Fibroblast of skin of abdomen (primary cell): ENCODE results near the gene SOBP.
"Not testable (repeated sequence)": the region's sequence is repeated elsewhere in the genome, so short reads cannot be mapped to it uniquely, and the experiment has no call there.

Experiments used
- DNase-seq: peaks from one replicate; pipeline ENCODE4 v3.0.0-alpha.2; 2013

SOBP gene

DNA sequence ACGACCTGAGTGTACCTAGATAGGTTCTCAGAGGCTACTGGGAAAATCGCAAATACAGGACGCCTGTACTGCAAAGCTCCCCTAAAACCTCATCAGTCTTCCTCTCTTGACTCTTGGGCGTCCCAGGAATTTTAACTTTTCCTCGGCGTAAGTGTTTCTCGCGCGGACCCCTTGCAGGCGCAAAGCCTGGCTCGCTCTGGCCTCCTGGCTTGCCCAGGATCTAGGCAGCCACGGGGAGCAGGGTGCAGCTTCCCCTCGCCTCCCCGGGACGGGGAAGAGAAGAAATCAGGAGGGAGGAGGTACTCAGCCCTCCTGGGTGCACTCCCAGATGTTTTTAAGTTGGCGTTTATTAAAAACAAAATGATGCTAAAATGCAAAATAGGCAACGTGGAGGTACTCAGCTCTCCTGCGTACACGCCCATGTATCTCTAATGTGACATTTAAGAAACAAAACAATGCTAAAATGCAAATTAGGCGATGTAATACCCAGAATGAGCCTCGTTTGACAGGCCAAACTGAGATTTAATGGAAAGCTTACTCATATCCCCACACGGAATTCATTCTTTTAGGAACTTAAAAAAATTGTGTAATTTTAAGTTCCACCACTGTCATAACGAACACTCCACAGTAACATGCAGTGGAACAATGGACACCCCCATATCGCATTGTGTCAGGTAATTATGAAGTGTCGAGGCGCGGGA is 1.6 kb upstream of the SOBP start:
- no peak for DNase-seq

DNA sequence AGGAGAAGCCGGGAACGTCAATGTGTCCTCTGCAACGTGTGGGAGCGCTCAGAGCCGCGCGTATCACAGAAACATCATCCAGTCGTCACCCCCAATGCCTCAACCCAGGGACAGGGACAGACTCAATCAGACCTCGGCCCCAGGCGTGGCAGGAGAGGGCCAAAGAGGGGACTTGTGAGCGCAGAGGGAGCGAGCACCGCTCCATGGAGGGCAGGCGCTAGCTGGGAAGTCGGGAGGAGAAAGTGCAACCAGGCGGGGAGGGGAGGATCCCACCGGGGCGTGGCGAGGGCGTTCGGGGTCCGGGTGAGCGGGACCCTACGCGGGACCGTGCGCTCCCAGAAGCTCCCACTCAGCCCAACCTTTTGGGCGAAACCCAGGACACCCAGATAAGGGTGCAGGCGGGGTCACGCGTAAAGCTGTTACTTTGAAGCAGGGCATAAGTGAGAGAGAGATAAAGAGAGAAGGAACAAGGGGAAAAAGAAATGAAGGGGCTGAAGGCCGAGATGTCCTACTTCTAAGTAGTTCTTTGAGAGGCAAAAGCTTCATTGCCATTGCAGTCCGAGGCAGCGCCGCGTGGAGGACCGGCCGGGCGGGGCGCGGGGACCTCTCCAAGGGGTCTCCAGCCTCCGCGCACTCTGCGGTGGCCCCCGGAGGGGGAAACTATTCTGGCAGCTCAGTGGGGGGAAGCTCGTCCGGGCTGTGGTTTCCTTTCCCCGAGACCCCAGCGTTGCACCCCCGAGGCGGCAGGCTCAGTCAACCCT is 862 bp upstream of the SOBP start:
- peak; percentile 16 for DNase-seq

DNA sequence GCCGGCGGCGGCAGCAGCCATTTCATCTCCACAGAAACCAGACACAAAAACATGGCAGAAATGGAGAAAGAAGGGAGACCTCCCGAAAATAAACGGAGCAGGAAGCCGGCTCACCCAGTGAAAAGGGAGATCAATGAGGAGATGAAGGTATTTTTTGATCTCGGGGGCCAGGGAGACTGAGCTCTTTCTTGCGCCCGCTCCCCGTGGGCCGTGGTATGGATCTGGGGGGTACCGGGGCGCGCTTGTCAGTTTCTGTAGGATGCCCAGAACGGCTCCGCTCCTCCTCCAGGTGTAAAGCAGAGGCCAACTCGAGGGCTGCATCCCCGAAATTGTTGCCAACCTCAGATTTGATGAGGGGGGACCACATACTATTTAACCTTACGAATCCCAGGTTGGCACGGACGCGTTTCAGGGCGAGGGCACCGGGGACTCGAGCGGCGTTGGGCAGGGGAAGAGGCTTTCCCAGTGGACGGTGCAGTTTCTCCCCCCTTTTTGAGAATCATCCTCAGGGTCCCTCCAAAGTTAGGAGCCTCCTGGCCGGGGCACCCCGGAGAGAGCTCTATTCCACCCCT is 735 bp downstream of the SOBP start:
- no peak for DNase-seq

DNA sequence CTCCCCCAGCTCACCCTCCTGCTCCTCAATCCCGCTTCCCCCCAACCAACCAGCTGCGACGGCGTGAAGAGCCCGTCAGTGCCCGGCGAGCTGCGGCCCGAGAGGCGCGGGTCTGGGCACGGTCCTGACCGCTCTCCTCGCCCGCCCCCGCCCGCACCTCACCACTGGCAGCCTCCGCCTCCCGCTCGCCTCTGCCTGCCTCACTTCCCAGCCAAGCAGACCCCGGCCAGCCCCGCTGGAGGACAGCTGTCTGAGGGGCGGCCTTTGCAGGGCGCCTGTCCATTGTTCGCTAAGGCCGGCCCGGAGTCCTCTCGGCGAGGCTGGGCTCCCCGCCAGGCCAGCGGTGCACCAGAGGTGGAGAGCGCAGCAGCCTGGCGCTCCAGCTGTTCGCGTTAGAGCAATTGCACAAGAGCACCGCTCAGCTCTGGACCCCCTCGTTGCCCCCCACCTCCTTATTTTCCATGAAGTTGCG is 1.3 kb downstream of the SOBP start:
- DNase-seq: peak; percentile 17

DNA sequence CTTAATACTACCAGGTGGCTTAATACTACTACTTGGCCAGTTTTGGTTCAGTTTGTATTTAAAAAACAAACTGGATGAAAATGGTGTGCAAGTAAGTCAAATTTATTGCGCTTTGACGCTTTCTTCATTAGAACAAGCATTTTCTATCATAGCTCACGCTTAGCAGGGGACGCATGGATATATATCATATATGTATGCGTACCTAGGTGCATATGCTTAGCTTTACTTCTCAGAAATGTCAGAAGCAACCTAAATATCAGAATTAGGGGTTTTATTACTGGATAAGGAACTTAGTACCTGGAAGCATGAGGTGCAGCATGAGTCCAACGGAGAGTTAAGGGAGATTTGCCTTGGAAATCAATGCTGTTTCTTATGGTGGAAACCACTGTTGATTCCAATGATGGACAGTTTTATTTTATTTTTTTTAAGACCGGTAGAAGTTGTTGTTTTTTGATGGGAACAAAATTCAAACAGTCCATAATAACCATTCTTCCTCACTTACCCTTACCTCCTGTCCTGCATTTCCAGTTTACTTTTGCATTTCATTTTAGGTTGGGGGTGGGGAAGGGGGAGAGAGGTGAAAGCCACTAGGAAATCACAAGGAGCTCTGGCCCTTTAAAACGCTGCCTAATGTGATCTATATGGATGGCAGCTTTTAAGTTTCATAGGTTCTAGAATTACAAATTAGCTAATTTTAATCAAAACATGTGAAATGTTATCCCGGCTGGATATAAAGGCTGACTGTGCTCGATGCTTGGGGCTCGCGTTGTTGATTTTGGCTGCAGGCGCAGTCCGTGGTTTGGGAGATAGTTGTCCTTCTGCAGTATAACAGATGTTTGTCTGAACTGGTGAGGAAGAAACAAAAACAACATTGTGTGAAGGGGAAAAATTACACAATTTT is 2.1 kb downstream of the SOBP start:
- DNase-seq: peak; percentile 55

GRCh38 chr6:107493158-107494057 is 3.5 kb downstream of the SOBP start:
- DNase-seq: no peak

GRCh38 chr6:107495196-107495643 is 5.3 kb downstream of the SOBP start:
- DNase-seq: peak; percentile 24

DNA sequence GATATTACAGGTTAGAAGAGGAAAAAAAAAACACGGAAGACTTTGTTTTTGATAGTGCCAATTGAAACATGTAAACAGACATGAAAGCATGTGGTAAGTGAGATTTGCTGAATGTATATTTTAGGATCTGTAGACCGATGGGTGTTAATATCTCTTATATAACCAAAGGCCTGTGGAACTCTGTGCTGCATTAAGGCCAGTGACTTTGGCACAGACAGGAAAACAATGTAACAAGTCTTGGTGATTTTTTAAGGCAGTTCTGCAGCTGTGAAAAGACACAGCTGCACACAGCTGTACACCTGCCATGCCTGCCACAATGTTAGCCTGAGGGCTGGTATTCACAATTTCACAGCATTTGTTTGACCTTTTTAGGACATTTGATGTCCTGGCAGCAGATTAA is 6.1 kb downstream of the SOBP start:
- no peak for DNase-seq

DNA sequence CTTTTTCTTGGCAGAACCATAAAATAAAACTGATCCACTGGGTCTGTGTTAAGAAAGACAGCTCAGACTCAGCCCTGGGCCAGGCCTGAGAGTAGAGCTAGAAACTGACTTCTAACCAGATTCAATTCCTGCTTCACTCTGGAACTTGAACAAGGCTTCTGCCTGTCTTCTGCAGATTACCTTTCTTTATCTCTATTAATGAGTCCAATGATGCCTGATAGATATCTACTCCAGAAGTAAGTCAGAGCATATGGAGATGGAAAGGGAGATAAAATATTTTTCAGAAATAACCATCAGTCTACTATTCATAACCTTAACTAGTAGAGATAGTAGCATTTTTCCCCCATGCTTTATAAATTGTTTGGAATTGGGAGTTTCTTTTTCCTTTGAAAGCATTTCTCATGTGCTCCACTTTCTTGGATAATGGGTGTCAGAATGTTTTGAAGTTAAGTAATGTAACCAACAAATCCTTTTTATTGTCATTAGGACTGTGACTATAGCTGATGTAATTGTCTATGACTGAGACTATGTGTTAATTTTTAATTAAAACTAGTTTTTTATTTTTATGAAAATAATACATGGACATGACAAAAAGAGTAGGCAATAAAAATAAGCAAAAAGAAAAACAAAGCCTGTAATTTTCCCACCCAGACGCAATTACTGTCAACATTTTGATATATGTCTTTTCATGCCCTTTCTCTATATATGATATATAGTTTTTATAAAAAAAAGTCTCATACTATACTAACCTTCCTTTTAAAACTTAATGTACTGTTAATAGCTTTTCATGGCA is 7.2 kb downstream of the SOBP start:
- no peak for DNase-seq

- no peak for DNase-seq
Observed at GRCh38 chr6:107504270-107505026, 14.5 kb downstream of the SOBP start.

DNA sequence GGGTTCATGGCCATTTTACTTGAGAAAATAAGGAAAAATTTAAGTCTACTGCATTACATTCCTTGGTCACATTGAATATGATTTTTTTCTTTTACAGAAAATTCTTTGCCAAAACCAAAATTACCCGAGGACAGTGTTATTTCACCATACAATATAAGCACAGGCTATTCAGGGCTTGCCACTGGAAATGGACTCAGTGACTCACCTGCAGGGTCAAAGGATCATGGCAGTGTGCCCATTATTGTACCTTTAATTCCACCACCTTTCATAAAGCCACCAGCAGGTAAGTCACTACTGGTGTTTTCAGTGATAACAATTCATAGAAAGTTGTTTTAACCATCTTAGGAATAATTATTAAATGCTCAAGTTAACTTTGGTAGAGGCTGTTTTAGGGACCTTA is 16.2 kb downstream of the SOBP start:
- no peak for DNase-seq

GRCh38 chr6:107509506-107509905 is 19.6 kb downstream of the SOBP start:
- DNase-seq: peak; percentile 63

DNA sequence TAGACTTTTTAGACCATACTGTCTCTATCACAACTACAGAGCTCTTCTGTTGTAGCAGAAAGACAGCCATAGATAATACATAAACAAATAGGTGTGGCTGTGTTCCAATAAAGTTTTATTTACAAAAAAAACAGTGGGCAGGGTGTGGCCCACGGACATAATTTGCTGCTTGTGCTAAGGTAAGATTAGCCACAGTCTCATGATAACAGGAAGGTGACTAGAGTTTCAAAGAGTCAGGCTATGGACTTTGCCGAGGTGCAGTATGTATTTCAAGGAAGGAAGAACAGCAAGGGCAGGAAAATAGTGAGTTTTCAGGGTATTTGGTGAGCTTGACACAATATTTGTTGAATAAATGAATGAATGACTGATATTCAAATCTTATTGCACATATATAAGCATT is 20.2 kb downstream of the SOBP start:
- DNase-seq: no peak

- DNase-seq: no peak
Observed at GRCh38 chr6:107511511-107511993, 21.6 kb downstream of the SOBP start.

GRCh38 chr6:107513214-107513613 is 23.3 kb downstream of the SOBP start:
- no peak for DNase-seq

DNA sequence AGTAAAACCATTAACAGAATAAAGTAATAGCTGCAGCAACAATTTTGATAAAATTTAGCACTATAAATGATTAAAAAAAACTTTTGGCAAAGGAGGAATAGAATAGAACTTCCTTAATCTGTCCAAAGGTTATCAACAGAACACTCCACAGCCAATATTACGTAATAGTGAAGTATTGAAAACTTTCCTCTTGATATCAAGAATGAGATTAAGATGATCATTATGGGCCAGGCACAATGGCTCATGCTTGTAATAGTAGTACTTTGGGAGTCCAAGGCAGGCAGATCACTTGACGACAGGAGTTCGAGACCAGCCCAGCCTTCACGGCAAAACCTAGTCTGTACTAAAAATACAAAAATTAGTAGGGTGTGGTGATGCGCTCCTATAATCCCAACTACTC is 26.0 kb downstream of the SOBP start:
- no peak for DNase-seq

DNA sequence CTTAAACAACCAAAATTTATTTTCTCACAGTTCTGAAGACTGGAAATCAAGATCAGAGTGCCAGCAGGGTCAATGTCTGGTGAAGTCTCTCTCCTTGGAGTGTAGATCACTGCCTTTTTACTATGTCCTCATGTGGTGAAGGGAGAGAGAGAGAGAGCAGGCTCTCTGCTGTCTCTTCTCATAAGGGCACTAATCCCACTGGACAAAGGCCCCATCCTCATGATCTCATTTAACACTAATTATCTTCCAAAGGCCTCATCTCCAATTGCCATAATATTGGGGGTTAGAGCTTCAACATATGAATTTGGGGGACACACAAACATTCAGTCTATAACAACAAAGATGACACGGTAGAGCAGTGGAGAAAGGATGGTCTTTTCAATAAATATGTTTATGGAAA is 27.4 kb downstream of the SOBP start:
- no peak for DNase-seq

DNA sequence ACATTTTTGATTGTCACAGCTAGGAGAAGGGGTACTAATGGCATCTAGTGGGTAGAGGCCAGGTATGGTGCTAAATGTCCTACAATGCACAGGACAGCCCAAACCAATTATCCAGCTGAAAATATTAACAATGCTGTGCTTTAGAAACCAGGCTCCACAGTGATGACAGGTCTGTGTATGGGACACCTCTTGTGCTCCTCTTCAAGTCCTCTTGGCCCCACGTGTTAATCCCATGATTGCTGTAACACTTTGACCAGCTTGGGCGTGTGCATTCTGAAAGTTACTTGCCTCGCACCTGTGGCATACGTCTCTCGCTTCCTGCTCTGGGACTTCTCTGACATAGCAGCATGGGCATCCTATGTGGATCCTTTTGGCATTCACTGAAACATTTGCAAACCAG is 29.3 kb downstream of the SOBP start:
- not testable (repeated sequence) for DNase-seq

- not testable (repeated sequence) for DNase-seq
Observed at GRCh38 chr6:107520706-107521105, 30.8 kb downstream of the SOBP start.
